Measurements from ENCODE around the gene SEMA5A.

DNA sequence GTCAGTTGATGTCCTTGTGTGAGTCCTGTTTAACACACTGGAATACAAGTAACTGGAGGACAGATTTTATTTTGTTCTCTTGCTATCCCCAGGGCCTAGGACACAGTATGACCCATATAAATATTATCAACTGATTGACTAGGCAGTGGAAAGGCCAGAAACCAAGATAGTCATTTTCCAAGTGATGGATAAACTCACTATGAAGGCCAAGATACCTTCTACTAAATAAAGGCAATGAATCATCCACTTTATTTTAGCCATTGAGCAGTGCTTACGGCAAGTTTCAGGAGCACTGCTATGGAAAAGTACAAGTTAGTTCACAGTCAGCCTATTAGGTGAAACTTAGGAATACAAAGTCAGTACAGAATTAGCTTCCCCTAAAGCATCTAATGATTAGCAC, 153.2 kb downstream of the SEMA5A start:
- TF ChIP-seq YY1 (IDR thresholded peaks at IDR 0.05; ENCODE audit: insufficient read depth, insufficient read length) (no peak), ZNF274 (IDR thresholded peaks at IDR 0.05; ENCODE audit: low read depth, low read length) (no peak)

Measured in NT2/D1 (cell line).